ENCODE data around the gene CALR3. TPM values are rescaled to one million over a fixed set of nuclear protein-coding genes. Genes with fewer than 3 reads are reported as not detected.

Gene CALR3
- total and polyA plus RNA-seq, 2 of the 8 experiments (the other 6 are each of a cell fraction or from before 2014, with no cell fraction given) = 0.11 to 0.32 TPM

DNA sequence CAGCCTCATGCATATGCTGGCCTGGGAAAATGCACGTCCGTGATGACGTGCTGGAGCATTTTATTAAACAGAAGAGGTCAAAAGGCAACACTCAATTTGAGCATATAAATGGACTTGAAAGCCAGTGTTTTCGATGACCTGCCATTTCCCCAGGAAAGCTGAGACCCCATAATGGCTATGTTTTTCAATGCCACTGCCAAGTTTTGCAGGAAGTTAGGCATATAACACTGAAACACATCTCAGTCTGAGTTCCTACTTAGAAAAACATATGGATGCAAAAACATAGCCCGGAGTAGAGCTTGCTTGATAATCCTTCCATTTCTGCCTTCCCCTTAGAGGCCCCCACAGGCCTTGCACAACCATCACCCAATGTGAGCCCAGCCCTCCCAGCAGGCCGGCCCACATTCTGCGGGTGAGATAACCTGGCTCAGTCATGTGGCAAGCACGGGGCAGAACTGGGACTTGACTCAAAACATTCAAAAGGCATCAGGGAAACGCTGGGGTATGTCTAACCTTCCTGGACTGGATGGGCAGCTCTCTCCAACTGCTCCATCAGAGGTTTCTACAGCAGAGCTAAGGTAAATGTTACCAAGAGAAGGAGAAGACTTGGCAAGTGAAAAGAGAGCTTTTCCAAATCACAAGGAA is 49.1 kb downstream of the CALR3 start (continued):
- TF ChIP-seq, protein P1, sequence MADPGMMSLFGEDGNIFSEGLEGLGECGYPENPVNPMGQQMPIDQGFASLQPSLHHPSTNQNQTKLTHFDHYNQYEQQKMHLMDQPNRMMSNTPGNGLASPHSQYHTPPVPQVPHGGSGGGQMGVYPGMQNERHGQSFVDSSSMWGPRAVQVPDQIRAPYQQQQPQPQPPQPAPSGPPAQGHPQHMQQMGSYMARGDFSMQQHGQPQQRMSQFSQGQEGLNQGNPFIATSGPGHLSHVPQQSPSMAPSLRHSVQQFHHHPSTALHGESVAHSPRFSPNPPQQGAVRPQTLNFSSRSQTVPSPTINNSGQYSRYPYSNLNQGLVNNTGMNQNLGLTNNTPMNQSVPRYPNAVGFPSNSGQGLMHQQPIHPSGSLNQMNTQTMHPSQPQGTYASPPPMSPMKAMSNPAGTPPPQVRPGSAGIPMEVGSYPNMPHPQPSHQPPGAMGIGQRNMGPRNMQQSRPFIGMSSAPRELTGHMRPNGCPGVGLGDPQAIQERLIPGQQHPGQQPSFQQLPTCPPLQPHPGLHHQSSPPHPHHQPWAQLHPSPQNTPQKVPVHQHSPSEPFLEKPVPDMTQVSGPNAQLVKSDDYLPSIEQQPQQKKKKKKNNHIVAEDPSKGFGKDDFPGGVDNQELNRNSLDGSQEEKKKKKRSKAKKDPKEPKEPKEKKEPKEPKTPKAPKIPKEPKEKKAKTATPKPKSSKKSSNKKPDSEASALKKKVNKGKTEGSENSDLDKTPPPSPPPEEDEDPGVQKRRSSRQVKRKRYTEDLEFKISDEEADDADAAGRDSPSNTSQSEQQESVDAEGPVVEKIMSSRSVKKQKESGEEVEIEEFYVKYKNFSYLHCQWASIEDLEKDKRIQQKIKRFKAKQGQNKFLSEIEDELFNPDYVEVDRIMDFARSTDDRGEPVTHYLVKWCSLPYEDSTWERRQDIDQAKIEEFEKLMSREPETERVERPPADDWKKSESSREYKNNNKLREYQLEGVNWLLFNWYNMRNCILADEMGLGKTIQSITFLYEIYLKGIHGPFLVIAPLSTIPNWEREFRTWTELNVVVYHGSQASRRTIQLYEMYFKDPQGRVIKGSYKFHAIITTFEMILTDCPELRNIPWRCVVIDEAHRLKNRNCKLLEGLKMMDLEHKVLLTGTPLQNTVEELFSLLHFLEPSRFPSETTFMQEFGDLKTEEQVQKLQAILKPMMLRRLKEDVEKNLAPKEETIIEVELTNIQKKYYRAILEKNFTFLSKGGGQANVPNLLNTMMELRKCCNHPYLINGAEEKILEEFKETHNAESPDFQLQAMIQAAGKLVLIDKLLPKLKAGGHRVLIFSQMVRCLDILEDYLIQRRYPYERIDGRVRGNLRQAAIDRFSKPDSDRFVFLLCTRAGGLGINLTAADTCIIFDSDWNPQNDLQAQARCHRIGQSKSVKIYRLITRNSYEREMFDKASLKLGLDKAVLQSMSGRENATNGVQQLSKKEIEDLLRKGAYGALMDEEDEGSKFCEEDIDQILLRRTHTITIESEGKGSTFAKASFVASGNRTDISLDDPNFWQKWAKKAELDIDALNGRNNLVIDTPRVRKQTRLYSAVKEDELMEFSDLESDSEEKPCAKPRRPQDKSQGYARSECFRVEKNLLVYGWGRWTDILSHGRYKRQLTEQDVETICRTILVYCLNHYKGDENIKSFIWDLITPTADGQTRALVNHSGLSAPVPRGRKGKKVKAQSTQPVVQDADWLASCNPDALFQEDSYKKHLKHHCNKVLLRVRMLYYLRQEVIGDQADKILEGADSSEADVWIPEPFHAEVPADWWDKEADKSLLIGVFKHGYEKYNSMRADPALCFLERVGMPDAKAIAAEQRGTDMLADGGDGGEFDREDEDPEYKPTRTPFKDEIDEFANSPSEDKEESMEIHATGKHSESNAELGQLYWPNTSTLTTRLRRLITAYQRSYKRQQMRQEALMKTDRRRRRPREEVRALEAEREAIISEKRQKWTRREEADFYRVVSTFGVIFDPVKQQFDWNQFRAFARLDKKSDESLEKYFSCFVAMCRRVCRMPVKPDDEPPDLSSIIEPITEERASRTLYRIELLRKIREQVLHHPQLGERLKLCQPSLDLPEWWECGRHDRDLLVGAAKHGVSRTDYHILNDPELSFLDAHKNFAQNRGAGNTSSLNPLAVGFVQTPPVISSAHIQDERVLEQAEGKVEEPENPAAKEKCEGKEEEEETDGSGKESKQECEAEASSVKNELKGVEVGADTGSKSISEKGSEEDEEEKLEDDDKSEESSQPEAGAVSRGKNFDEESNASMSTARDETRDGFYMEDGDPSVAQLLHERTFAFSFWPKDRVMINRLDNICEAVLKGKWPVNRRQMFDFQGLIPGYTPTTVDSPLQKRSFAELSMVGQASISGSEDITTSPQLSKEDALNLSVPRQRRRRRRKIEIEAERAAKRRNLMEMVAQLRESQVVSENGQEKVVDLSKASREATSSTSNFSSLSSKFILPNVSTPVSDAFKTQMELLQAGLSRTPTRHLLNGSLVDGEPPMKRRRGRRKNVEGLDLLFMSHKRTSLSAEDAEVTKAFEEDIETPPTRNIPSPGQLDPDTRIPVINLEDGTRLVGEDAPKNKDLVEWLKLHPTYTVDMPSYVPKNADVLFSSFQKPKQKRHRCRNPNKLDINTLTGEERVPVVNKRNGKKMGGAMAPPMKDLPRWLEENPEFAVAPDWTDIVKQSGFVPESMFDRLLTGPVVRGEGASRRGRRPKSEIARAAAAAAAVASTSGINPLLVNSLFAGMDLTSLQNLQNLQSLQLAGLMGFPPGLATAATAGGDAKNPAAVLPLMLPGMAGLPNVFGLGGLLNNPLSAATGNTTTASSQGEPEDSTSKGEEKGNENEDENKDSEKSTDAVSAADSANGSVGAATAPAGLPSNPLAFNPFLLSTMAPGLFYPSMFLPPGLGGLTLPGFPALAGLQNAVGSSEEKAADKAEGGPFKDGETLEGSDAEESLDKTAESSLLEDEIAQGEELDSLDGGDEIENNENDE (IDR thresholded peaks at IDR 0.05; ENCODE audit: insufficient replicate concordance, low read length) = no peak
- no peak for TF ChIP-seq SP1 (IDR thresholded peaks at IDR 0.05; ENCODE audit: low read depth, low read length)
- TF ChIP-seq BCL11A (IDR thresholded peaks at IDR 0.05; ENCODE audit: low read depth in 2 of 2, low read length in 2 of 2) = no peak
- no peak for TF ChIP-seq SIX5 (IDR thresholded peaks at IDR 0.05; ENCODE audit: low read depth, low read length)
- no peak for TF ChIP-seq YY1 (IDR thresholded peaks at IDR 0.05; ENCODE audit: low read depth, low read length)
- no peak for TF ChIP-seq JUND (IDR thresholded peaks at IDR 0.05; ENCODE audit: low read length)
- TF ChIP-seq, protein P2, sequence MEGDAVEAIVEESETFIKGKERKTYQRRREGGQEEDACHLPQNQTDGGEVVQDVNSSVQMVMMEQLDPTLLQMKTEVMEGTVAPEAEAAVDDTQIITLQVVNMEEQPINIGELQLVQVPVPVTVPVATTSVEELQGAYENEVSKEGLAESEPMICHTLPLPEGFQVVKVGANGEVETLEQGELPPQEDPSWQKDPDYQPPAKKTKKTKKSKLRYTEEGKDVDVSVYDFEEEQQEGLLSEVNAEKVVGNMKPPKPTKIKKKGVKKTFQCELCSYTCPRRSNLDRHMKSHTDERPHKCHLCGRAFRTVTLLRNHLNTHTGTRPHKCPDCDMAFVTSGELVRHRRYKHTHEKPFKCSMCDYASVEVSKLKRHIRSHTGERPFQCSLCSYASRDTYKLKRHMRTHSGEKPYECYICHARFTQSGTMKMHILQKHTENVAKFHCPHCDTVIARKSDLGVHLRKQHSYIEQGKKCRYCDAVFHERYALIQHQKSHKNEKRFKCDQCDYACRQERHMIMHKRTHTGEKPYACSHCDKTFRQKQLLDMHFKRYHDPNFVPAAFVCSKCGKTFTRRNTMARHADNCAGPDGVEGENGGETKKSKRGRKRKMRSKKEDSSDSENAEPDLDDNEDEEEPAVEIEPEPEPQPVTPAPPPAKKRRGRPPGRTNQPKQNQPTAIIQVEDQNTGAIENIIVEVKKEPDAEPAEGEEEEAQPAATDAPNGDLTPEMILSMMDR (IDR thresholded peaks at IDR 0.05; ENCODE audit: control extremely low read depth in 1 of 3, insufficient read depth in 1 of 3, low read depth in 1 of 3, low read length in 3 of 3) = no peak
- no peak for TF ChIP-seq SUZ12 (IDR thresholded peaks at IDR 0.05; ENCODE audit: low read length)
- TF ChIP-seq SRF (IDR thresholded peaks at IDR 0.05; ENCODE audit: low read depth, low read length) = no peak

Measured in H1 (cell line).